Activated naive CD4-positive, alpha-beta T cell treated with anti-CD3 and anti-CD28 coated beads, Interleukin-2, amount 50 U/mL, for 72 hours (primary cell): ENCODE data around the gene ZFP36. TPM values are rescaled to one million over a fixed set of nuclear protein-coding genes. Genes with fewer than 3 reads are reported as not detected.
"Not testable (repeated sequence)": the region's sequence is repeated elsewhere in the genome, so short reads cannot be mapped to it uniquely, and the experiment has no call there.

ENCODE experiments used
- ATAC-seq, 2 donors: fragments of 150-1000 bp; cut with Tn5 transposase; 2 replicates each; pipeline ENCODE4 v1.10.0; 2021; ENCODE audit warnings: mild to moderate bottlenecking in 2 of 2, moderate library complexity in 2 of 2
- DNase-seq, 2 donors: peaks; one replicate each; pipeline ENCODE4 v3.0.0; 2021 to 2022; ENCODE audit warnings: low spot score in 2 of 2
- H3K27ac Mint-ChIP-seq, 2 donors: one replicate each; pipeline ENCODE4 v1.8.0; 2022; ENCODE audit warnings: mild to moderate bottlenecking in 2 of 2, mixed read lengths in 2 of 2
- H3K36me3 Mint-ChIP-seq, 2 donors: one replicate each; pipeline ENCODE4 v1.8.0; 2022; ENCODE audit warnings: mixed read lengths in 2 of 2
- H3K9me3 Mint-ChIP-seq, 2 donors: one replicate each; pipeline ENCODE4 v1.8.0; 2022; ENCODE audit warnings: mixed read lengths in 2 of 2
- total RNA-seq, 2 donors: library from RNA; stranded (reverse); gene quantifications; one replicate each; pipeline ENCODE4 v1.2.3, GENCODE V29; 2022

The ZFP36 gene
- total RNA-seq, 2 donors from 2014 or later, result 59.7 to 183 TPM

GRCh38 chr19:39444598-39445195 lies 38.0 kb downstream of the ZFP36 start:
- peaks cover 28 to 48% of the 10 kb centered on the region in 2 donors for H3K36me3 Mint-ChIP-seq
- H3K27ac Mint-ChIP-seq, result peak overlapping the region; percentile 97 to 99
- ATAC-seq (no peak), DNase-seq (no peak)
- H3K9me3 Mint-ChIP-seq, result no peaks in the 10 kb centered on the region

GRCh38 chr19:39445196-39446111 lies 38.8 kb downstream of the ZFP36 start, which contains the start of gene SUPT5H:
SUPT5H (plus strand) TSS chr19:39445582; CDS start chr19:39445891, 309 bp downstream.
- H3K9me3 Mint-ChIP-seq, result no peaks in the 10 kb centered on the region
- DNase-seq (peak; percentile 95 to 97), ATAC-seq (peak; percentile 88 to 92)
- peaks cover 28 to 50% of the 10 kb centered on the region in 2 donors for H3K36me3 Mint-ChIP-seq
- H3K27ac Mint-ChIP-seq, result peak within 1 kb of the TSS; percentile 97 to 99

DNA sequence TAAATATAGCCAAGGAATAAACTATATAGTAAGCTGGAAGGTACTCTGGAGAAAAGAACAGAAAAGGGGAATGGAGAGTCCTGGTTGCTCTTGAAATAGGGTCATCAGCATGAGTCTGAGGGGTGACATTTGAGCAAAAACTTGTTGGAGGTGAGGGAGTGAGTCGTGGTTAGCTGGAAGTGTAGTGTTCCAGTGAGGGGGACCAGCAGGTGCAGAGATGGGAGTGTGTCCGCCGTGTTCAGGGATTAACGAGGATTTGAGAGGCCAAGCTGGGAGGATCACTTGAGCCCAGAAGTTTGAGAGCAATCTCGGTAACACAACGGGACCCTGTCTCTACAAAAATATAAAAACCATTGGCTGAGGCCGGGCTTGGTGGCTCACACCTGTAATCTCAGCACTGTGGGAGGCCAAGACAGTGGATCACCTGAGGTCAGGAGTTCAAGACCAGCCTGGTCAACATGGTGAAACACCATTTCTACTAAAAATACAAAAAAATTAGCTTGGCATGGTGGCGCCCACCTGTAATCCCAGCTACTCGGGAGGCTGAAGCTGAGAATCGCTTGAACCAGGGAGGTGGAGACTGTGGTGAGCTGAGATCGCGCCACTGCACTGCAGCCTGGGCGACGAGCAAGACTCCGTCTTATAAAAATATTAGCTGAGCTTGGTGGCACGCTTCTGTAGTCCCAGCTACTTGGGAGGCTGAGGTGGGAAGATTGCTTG lies 39.9 kb downstream of the ZFP36 start:
- ATAC-seq (no peak), DNase-seq (no peak)
- H3K36me3 Mint-ChIP-seq, result peaks cover 30 to 60% of the 10 kb centered on the region in 2 donors
- H3K27ac Mint-ChIP-seq, result peak overlapping the region; percentile 97 to 99
- H3K9me3 Mint-ChIP-seq, result no peaks in the 10 kb centered on the region

DNA sequence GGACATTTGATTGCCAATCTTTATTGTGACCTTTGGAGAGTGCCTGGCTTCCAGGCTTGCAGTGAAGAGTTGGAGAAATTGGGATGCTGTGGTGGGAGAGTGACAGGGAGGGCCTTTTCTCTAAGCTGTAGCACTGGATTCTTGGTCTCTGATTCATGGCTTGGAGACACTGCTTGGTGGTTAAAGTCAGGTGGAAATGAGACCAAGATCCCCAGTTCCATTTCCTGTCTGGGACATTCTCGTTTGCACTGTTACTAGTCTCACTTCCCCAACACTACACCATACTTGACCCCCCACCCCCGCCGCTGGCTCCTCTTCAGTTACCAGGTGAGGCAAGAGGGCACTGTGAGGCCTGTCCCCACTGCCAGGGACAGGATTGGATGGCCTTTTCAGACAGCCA lies 41.6 kb downstream of the ZFP36 start:
- peak; percentile 2 to 39 for ATAC-seq
- peak overlapping the region; percentile 97 to 99 for H3K27ac Mint-ChIP-seq
- no peaks in the 10 kb centered on the region for H3K9me3 Mint-ChIP-seq
- peak in 1 of 2 donors; percentile 71 for DNase-seq
- peaks cover 40 to 78% of the 10 kb centered on the region in 2 donors for H3K36me3 Mint-ChIP-seq

GRCh38 chr19:39449116-39449797 lies 42.6 kb downstream of the ZFP36 start:
- DNase-seq (no peak), ATAC-seq (no peak)
- Mint-ChIP-seq H3K36me3 (peaks cover 42 to 78% of the 10 kb centered on the region in 2 donors), H3K27ac (peak overlapping the region; percentile 97 to 99), H3K9me3 (no peaks in the 10 kb centered on the region)

DNA sequence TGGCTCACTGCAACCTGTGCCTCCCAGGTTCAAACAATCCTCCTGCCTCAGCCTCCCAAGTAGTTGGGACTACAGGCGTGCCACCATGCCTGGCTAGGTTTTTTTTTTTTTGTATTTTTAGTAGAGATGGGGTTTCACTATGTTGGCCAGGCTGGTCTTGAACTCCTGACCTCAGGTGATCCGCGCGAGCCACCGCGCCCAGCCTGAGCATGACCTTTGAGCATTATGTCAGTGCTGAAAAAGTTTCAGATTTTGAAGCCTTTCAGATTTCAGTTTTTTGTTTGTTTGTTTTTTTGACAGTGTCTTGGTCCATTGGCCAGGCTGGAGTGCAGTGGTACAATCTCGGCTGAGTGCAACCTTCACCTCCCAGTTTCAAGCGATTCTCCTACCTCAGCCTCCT lies 44.6 kb downstream of the ZFP36 start:
- peak overlapping the region; percentile 73 to 93 for H3K27ac Mint-ChIP-seq
- H3K36me3 Mint-ChIP-seq, result peaks cover 27 to 68% of the 10 kb centered on the region in 2 donors
- H3K9me3 Mint-ChIP-seq, ATAC-seq, DNase-seq: not testable (repeated sequence)

Other genes with a start within 250 kb of the ZFP36 start
- gene NCCRP1, start 209.9 kb upstream of the ZFP36 start, total RNA-seq, result not detected
- not detected for gene SYCN, start 202.6 kb upstream of the ZFP36 start, total RNA-seq
- under 1 TPM in 1 of 2 donors, not detected in 1; 0.60 TPM for gene IFNL3, start 161.8 kb upstream of the ZFP36 start, total RNA-seq
- not detected for gene IFNL4, start 158.0 kb upstream of the ZFP36 start, total RNA-seq
- under 1 TPM in 1 of 2 donors, not detected in 1; 0.35 TPM for gene IFNL2, start 138.5 kb upstream of the ZFP36 start, total RNA-seq
- 1 to 10 TPM in 1 of 2 donors, not detected in 1; 1.8 TPM for gene IFNL1, start 110.4 kb upstream of the ZFP36 start, total RNA-seq
- 10 to 100 TPM in 1 of 2 donors, 1 to 10 TPM in 1; 5.3 to 11.2 TPM for gene LRFN1, start 86.0 kb upstream of the ZFP36 start, total RNA-seq
- 100 to 1,000 TPM; 315 to 372 TPM for gene GMFG, start 70.8 kb upstream of the ZFP36 start, total RNA-seq
- gene SAMD4B, start 64.4 kb upstream of the ZFP36 start, total RNA-seq, result 10 to 100 TPM; 42.1 to 56.1 TPM
- gene PAF1, start 15.7 kb upstream of the ZFP36 start, total RNA-seq, result 10 to 100 TPM; 42.2 to 58.2 TPM
- gene MED29, start 15.5 kb upstream of the ZFP36 start, total RNA-seq, result 10 to 100 TPM; 22.2 to 23.6 TPM
- 10 to 100 TPM; 52.4 to 55.6 TPM for gene PLEKHG2, start 5.8 kb downstream of the ZFP36 start, total RNA-seq
- 1,000 to 10,000 TPM; 3,128 to 3,624 TPM for gene RPS16, start 29.1 kb downstream of the ZFP36 start, total RNA-seq
- 100 to 1,000 TPM; 197 to 211 TPM for gene SUPT5H, start 38.7 kb downstream of the ZFP36 start, total RNA-seq
- gene TIMM50, start 74.0 kb downstream of the ZFP36 start, total RNA-seq, result 10 to 100 TPM; 71.2 to 84.8 TPM
- under 1 TPM; 0.46 to 0.97 TPM for gene DLL3, start 92.1 kb downstream of the ZFP36 start, total RNA-seq
- not detected for gene SELENOV, start 108.3 kb downstream of the ZFP36 start, total RNA-seq
- 1 to 10 TPM; 3.0 to 4.6 TPM for gene EID2B, start 126.0 kb downstream of the ZFP36 start, total RNA-seq
- gene EID2, start 133.3 kb downstream of the ZFP36 start, total RNA-seq, result 10 to 100 TPM; 11.4 to 12.7 TPM
- gene LGALS13, start 195.7 kb downstream of the ZFP36 start, total RNA-seq, result not detected
- not detected for gene LGALS16, start 249.1 kb downstream of the ZFP36 start, total RNA-seq